ENCODE data around the gene VSIG8.

Gene VSIG8

GRCh38 chr1:159828581-159829272 lies 33.7 kb downstream of the VSIG8 start:
- DNase-seq = peak; percentile 78 to 89 (median 85)

- DNase-seq = no peak
Measured at GRCh38 chr1:159828176-159828575, 34.3 kb downstream of the VSIG8 start.

GRCh38 chr1:159827549-159827948 lies 34.9 kb downstream of the VSIG8 start:
- DNase-seq = no peak

- no peak for DNase-seq
Measured at GRCh38 chr1:159827102-159827490, 35.4 kb downstream of the VSIG8 start.

- peak; percentile 91 to 98 (median 95) for DNase-seq
Measured at GRCh38 chr1:159826441-159827101, 35.9 kb downstream of the VSIG8 start, which contains the start of gene SLAMF8. Gene SLAMF8 (plus strand): TSS chr1:159826873. CDS start chr1:159826899, 26 bp downstream.

- DNase-seq = no peak
Measured at GRCh38 chr1:159825564-159825963, 36.9 kb downstream of the VSIG8 start.

GRCh38 chr1:159823406-159823805 lies 39.1 kb downstream of the VSIG8 start:
- no peak for DNase-seq

GRCh38 chr1:159821171-159821867 lies 41.1 kb downstream of the VSIG8 start:
- peak; percentile 53 to 71 (median 64) for DNase-seq

GRCh38 chr1:159817276-159818041 lies 45.0 kb downstream of the VSIG8 start:
- DNase-seq = peak in 1 of 3 donors; percentile 39

GRCh38 chr1:159815926-159816325 lies 46.5 kb downstream of the VSIG8 start:
- DNase-seq = no peak

- DNase-seq = no peak
Measured at GRCh38 chr1:159804924-159805323, 57.5 kb downstream of the VSIG8 start.
